Hematopoietic multipotent progenitor cell treated with erythropoietin and hydrocortisone succinate and interleukin-3 and kit ligand, for 4 days (in vitro differentiated cells): Measurements from ENCODE around the gene PTPRN2.
A peak's percentile ranks its signal among the peaks of the same experiment; 100 is the strongest.
"Not testable (repeated sequence)": the region's sequence is repeated elsewhere in the genome, so short reads cannot be mapped to it uniquely, and the experiment has no call there.

Experiments used
- DNase-seq: peaks from one replicate; pipeline ENCODE4 v3.0.0-alpha.2; 2015

The PTPRN2 gene

GRCh38 chr7:158332516-158332915 lies 255.1 kb downstream of the PTPRN2 start:
- not testable (repeated sequence) for DNase-seq

- DNase-seq = not testable (repeated sequence)
Measured at GRCh38 chr7:158331826-158332450, 255.7 kb downstream of the PTPRN2 start.

DNA sequence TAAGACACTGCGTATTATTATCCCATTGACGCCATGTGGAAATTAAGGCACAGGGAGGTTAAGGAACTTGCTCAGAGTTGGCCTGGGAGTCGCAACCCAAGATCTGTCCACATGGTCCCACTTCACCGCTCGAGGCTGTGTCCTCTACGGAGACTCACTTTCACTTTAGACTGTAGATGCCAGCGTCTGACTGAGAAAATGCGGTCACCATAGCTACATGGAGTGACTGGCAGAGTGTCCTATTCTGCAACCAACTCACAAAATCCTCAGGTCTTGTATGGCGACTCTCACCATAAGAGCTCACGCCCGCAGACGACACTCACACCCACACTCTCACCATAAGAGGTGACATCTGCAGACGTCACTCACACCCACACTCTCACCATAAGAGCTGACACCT lies 257.9 kb downstream of the PTPRN2 start:
- DNase-seq = no peak

DNA sequence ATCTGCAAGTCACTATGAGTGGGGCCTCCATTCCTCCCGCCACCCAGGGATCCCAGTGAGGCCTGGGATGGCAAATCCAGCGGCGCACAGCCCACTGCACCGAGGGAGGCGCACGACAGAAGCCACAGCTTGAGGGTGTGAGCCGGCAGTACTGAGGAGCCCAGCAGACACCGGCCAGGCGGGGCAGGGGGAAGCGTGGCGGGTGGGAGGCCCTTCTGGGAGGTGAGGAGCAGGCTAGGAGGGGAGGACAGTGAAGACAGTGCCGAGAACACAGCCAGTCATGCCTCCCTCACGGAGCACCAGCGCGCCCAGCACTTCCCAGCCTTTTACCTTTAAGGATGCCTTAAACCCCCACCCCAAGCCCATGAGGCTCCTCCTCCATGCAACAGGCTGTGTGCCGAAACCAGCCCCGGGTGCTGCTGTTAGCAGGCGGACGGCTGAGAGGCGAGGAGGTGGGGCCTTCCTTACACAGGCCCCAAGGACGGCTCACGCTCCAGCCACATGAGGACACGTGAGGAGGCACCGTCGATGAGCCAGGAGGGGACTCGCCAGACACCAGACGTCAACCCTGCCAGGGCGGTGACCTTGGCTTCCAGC lies 258.5 kb downstream of the PTPRN2 start:
- DNase-seq = no peak

DNA sequence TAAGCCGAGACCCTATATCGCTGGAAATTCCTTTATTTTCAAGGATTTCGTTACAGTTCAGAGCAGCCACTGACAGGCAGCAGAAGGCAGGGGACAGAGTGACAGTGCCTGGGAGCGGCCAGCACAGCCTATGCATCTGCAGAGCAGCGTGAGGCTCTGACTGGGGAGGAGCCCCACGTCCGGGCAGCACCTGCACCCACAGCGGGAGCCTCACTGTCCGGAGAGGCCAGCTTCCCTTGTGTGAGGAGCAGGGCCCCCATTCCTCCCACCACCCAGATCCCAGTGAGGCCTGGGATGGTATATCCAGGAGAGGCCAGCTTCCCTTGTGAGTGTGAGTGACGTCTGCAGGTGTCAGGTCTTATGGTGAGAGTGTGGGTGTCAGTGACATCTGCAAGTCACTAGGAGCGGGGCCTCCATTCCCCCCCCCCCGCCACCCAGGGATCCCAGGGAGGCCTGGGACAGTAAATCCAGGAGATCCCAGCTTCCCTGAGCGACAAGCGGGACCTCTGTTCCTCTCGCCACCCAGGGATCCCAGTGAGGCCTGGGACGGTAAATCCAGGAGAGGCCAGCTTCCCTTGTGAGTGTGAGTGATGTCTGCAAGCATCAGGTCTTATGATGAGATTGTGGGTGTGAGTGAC lies 259.1 kb downstream of the PTPRN2 start:
- no peak for DNase-seq

DNA sequence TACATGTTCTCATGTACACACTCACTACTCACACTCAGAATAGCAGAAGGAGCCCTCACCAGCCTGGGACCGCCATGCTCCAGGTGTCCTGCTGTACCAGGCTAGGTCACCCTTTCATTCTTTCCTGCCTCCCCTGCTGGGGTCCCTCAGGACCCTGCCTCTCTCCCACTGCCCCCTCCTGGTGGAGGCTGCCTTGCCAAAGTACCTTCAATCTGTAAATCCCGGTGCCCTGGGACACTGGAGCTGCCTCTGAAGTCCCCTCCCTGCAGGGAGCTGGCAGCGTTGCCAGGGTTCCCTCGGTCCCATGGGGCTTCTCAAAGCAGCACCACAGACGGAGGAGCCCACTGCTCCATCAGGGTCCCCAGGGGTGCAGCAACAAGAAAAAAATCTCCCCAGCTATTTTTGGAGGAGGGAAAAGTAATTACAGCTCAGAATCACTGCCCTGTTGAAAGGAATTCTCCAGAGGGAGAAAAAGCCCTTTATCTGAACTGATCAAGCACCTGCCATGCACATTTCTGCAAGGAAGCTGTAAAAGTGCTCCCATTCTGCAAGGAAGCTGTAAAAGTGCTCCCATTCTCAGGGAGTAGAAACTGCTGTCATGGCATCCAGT lies 259.9 kb downstream of the PTPRN2 start:
- no peak for DNase-seq

DNA sequence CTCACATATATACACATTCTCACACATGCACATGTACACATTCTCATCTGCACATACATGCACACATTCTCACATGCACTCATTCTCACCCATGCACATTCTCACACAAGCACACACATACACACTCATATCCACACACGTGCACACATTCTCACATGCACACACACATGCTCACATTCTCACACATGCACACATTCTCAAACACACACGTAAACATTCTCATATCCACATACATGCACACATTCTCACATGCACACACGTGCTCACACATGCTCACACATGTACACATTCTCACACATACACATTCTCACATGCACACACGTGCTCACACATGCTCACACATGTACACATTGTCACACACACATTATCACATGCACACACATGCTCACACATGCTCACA lies 260.6 kb downstream of the PTPRN2 start:
- no peak for DNase-seq

DNA sequence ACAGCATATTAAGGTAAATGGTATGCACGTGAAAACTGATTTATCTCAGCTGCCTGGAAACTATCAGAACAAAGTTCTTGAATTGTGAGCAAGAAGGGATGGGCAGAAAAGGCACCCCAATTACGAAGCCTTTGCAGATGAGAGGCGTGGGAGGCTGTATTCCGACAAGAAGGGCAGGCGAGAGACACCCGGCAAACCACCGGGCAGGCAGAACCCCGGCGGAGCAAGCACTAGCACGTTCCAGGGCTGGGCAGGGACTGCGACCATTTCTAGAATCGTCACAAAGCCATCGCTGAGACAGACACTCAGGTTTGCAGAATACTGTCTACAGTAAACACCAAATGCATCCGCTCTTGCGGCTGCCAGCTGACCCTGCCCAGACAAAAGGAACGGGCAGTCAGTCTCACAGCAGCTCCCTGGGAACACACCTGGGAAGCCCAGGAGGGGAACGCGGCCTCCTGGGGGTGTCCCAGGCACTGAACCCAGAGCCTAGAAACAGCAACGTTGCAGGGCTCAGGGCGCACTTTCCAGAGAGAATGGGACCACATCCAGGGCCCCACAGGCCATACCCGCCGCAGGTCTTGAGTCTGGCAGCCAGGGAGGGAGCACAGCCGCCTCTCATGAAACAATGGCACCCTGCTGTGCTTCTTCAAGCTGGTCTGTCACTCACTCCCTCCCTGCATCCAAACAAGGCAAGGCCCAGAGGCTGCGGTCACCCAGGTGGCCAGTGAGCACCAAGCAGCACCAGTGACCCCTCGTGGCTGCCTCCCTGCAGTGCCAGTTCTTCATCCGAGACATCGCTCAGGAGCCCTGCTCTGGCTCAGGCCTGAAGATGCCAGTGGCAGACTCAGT lies 261.9 kb downstream of the PTPRN2 start:
- peak; percentile 6 for DNase-seq

DNA sequence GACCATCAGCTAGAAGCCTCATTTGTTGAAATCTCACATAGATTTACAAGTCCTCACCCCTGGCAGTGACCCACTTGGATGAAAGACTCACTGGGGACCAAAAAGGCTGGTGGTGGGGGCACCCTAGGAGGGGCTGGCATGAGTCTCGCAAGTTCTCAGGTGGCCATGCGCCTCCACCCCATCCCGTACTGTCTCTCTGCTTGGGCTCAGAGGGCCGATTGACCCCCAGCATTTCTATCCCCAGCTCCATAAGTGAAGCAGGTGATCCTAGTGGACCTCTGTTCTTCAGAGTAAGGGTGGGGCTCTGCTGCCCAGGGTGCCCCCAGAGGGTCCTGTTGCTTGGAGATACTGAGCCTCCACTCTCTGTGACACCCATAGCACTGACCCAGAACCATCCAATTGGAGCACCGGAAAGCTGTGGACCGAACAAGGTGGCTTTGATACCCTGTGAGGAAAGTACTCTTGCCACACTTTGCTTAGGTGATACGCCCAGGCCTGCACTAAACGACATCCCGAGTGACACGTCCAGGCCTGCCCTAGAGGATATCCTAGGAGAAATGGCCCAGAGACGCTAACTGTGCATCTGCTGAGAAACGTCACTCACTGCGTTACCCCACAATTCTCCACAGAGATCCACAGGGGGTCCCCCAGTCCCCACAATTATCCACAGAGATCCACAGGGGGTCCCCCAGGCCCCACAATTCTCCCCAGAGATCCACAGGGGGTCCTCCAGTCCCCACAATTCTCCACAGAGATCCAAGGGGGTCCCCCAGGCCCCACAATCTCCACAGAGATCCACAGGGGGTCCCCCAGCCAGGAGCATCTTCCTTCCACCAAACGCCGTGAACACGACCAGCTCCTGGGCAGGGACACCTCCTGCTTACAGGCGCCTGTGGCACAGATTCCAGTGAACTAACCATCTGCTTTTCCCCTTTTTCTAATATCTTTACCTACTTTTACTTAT lies 262.9 kb downstream of the PTPRN2 start:
- no peak for DNase-seq

GRCh38 chr7:158323741-158324396 lies 263.8 kb downstream of the PTPRN2 start:
- DNase-seq = no peak

GRCh38 chr7:158322616-158323530 lies 264.8 kb downstream of the PTPRN2 start:
- DNase-seq = no peak

GRCh38 chr7:158321936-158322615 lies 265.5 kb downstream of the PTPRN2 start:
- no peak for DNase-seq

DNA sequence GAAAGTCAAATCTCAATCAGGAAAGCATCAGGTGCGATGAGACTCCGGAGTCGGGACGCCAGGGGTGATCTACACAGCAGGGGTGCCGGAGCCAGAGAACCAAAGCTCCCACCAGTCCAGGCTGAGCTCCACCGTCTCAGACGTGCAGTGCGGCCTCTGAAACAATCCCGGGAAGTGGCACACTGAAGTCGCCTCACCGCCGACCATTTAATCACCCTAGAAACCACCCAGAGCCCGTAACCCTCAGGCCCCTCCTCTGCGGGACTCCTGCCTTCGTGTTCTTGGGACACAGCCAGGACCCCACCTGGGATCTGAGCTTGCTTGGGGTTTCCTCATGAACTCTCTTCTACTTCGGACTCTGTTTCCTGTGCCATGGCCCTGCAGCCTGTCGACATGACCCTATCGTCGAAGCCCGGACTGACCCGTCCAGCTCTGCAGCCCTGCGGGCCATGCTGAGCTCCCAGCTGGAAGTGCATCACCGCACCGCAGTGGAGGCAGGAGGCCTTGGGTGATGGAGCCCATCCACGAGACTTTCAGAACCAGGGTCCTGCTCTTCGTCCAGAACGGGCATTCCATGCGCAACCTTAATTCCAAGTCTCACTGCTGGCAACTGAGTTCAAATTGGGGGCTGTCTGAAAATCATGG lies 266.4 kb downstream of the PTPRN2 start:
- DNase-seq = no peak

DNA sequence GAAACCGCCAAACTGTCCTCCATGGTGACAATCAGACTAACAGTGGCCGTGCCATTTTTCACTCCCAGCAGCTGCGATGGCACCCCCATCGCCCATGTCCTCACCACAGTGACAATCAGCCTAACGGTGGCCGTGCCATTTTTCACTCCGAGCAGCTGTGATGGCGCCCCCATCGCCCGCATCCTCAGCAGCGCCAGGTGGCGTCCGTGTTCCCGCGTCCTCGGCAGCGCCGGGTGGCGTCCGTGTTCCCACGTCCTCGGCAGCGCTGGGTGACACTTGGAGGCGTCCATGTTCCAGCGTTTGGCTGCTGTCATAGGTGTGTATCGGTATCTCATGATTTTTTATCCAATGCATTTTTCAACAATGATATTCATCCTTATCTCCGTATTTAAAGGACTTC lies 267.3 kb downstream of the PTPRN2 start:
- DNase-seq = no peak

DNA sequence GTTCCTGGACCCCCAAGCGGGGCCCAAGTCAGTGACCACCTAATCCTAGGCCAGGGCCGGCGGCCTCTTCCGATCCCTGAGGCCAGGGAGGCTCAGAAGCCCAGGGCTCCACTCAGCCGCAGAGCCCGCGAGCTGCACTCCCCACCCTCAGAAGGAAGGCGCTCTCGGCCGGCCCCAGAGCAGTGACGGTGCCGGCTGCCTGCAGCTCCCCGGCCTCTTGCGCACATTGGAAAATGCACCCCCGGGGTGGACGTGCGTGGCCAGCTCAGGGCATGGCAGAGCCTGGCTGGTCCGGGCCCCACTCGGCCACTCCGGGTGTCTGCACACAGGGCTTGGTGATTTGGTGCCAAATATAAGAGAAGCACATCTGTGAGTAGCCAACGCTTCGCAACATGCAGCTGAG lies 269.1 kb downstream of the PTPRN2 start:
- DNase-seq = no peak

- peak; percentile 1 for DNase-seq
Measured at GRCh38 chr7:158317238-158318205, 270.1 kb downstream of the PTPRN2 start.

DNA sequence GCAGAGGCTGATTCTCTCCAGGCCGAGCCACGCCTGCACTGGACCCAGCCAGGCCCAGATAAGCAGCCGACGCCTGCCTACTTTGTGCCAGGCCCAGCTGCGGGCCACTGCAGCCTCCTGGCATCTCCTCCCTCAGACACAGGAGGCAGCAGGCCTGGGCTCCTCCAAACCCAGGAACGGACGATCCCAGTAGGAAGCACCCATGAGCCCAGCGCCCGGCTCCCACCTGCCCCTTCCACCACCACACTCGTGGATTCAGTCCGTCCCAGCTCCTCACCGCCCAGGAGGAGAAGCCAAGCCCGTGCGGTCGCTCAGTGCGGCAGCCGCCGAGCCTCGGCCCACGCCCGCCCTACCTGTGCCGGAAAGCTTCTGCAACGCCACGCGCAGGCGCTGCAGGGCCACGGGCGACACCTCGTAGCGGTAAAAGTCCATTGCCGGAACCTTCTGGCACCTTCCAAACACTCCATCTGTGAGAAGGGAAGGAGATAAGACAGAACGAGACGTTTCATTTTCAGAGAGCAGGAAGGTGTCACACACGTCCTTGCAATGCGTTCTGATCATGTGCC lies 271.1 kb downstream of the PTPRN2 start:
- DNase-seq = no peak
